GM12891 (cell line): ENCODE measurements around the gene TLCD5.
A peak's percentile ranks its signal among the peaks of the same experiment; 100 is the strongest.

Experiments used
- DNase-seq: peaks from one replicate; pipeline ENCODE4 v3.0.0; 2011; ENCODE audit warnings: low spot score; ENCODE audit not compliant: insufficient read length
- FAIRE-seq: peaks from 2 replicates; lab custom pipeline; 2011; peaks lifted over from hg19 to GRCh38; lab: Jason Lieb, UNC
- PAX5 ChIP-seq: IDR thresholded peaks from 2 replicates; pipeline ENCODE4 v1.6.1; 2011; ENCODE audit warnings: low read length, moderate library complexity, mild to moderate bottlenecking; ENCODE audit not compliant: insufficient read depth, severe bottlenecking
- POLR2A ChIP-seq: IDR thresholded peaks from 2 replicates; pipeline ENCODE4 v1.6.1; 2011; ENCODE audit warnings: low read depth, low read length, control low read depth
- POLR2AphosphoS5 ChIP-seq: IDR thresholded peaks from 2 replicates; pipeline ENCODE4 v1.6.1; 2011; ENCODE audit warnings: low read depth, low read length, control low read depth
- POU2F2 ChIP-seq: IDR thresholded peaks from 2 replicates; pipeline ENCODE4 v1.6.1; 2011; ENCODE audit warnings: low read depth, mild to moderate bottlenecking, control low read depth, low read length, moderate library complexity
- SPI1 ChIP-seq: IDR thresholded peaks from 2 replicates; pipeline ENCODE4 v1.6.1; 2011; ENCODE audit warnings: low read depth, low read length, control low read depth
- TAF1 ChIP-seq: IDR thresholded peaks from 2 replicates; pipeline ENCODE4 v1.6.1; 2011; ENCODE audit warnings: low read depth, low read length, control low read depth

TLCD5 gene

DNA sequence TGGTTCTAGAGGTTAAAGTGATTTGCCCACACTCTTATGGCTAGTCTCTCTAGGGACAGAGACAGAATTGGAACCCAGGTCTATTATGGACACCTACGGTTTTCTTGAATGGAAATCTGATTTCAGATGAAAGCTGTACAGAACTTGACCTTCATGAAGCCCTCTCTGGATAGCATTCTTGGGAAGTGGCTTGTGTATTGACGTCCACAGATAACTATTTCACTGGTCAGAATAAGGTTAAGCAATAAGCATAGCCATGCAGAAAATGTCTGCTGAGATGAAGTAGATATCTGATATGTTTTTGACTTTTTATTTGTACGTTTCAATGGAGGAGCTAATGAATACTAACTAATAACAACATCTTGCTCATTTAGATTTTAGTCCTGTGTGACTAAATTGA lies 1.1 kb downstream of the TLCD5 start:
- FAIRE-seq: no peak
- DNase-seq: no peak
- TF ChIP-seq POU2F2: no peak
- TF ChIP-seq POLR2A: no peak
- TF ChIP-seq POLR2AphosphoS5: no peak
- TF ChIP-seq PAX5: no peak
- TF ChIP-seq SPI1: no peak
- TF ChIP-seq TAF1: no peak

DNA sequence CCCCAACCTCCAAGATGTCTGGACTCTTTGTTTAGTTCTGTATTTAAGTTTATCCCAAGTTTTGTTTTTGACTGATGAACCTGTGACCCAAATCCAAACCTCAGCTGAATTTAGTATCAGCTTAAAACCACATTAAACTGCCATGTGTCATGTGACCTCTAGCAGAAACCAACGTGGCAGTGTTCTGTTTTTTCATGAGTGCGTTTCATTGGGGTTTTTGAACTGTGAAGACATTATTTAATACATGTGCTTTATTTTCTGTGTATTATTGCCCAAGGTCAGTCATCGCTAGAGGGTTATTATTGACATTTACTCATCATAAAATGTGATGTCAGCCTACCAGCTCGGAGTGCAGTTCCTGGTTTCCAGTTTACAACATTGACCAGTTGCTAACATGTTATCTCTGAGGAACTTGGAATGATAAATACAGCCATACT lies 1.8 kb downstream of the TLCD5 start:
- FAIRE-seq (no peak), DNase-seq (no peak)
- no peak for TF ChIP-seq TAF1
- TF ChIP-seq POU2F2: no peak
- no peak for TF ChIP-seq POLR2AphosphoS5
- no peak for TF ChIP-seq SPI1
- TF ChIP-seq PAX5: no peak
- no peak for TF ChIP-seq POLR2A

DNA sequence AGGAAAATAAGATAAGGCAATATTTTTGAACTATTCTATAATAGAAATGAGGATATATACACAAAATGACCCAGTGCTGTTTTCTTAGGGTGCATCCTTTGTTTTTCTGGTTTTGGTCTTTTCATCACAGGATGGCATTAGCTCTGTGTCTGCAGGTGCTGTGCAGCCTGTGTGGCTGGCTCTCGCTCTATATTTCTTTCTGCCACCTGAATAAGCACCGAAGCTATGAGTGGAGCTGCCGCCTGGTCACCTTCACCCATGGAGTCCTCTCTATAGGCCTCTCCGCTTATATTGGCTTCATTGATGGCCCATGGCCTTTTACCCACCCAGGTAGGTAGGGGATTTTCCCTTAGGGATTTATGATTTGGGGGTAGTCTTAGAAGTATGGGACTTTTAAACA lies 2.2 kb downstream of the TLCD5 start:
- TF ChIP-seq TAF1: no peak
- TF ChIP-seq POLR2AphosphoS5: no peak
- no peak for TF ChIP-seq POLR2A
- TF ChIP-seq POU2F2: no peak
- no peak for TF ChIP-seq SPI1
- FAIRE-seq: no peak
- no peak for DNase-seq

DNA sequence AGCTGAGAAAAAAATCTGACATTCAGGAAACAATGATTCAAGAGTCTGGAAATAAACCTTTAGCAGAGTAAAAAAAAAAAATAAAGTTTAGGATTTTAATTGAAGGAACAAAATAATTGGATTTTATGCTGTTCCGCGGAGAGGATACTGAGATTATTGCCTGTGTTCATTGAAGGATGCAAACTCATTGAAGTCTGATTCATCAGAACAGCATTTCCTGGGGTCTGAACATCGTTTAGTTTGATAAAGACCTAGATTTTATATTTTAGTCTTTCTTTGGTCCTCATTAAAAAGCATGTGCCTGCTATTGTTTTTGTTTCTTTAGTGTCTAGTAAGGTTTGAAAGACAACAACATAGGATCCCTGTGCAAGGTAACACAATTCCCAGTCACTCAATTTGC lies 4.5 kb downstream of the TLCD5 start:
- FAIRE-seq (no peak), DNase-seq (no peak)
- no peak for TF ChIP-seq POLR2A
- TF ChIP-seq SPI1: no peak
- no peak for TF ChIP-seq POU2F2
- no peak for TF ChIP-seq TAF1
- no peak for TF ChIP-seq POLR2AphosphoS5
- no peak for TF ChIP-seq PAX5

DNA sequence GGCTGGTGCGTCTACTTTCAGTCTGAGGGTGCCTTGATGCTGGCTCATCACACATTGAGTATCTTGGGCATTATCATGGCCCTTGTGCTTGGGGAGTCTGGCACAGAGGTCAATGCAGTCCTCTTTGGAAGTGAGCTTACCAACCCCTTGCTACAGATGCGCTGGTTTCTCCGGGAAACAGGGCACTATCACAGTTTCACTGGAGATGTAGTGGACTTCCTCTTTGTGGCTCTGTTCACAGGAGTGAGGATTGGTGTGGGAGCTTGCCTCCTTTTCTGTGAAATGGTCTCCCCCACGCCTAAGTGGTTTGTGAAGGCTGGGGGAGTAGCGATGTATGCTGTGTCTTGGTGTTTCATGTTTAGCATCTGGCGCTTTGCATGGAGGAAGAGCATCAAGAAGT lies 4.9 kb downstream of the TLCD5 start:
- DNase-seq: no peak
- no peak for FAIRE-seq
- TF ChIP-seq POU2F2 (no peak), SPI1 (0 out of 2 replicates have a peak, but pooled peaks have one; percentile 15)

DNA sequence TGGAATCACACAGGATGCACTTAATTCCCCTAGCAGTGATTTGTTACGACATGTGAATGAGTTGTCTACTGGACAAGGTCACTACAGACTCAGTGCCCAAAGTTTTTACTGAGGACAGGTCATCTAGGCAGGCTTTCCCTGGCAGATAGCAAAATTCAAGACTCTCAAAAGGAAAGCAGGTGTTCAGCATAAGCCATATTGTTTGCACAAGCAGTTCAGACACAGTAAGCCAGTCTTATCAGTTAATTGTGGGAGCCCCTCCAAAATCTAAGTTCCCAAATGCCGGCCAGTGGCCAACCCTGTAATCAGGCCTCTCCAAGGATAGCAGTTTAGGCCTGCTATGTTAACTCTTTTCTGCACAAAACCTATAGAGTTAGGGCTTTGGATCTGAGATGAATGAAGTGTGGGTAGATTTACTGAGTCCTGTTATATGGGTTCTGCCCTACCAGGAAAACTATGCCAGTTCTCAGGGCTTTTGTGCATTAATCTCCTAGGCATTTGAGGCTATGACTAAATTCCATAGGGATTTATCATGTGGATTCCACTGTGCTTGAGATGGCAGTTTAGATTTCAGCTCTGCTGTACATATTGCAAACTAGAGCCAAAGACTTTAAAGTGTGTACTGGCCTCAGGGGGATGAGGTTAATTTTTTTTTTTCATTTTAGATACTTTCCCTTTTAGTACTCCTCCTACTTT lies 6.3 kb downstream of the TLCD5 start:
- FAIRE-seq (no peak), DNase-seq (no peak)
- no peak for TF ChIP-seq POLR2A
- no peak for TF ChIP-seq SPI1

DNA sequence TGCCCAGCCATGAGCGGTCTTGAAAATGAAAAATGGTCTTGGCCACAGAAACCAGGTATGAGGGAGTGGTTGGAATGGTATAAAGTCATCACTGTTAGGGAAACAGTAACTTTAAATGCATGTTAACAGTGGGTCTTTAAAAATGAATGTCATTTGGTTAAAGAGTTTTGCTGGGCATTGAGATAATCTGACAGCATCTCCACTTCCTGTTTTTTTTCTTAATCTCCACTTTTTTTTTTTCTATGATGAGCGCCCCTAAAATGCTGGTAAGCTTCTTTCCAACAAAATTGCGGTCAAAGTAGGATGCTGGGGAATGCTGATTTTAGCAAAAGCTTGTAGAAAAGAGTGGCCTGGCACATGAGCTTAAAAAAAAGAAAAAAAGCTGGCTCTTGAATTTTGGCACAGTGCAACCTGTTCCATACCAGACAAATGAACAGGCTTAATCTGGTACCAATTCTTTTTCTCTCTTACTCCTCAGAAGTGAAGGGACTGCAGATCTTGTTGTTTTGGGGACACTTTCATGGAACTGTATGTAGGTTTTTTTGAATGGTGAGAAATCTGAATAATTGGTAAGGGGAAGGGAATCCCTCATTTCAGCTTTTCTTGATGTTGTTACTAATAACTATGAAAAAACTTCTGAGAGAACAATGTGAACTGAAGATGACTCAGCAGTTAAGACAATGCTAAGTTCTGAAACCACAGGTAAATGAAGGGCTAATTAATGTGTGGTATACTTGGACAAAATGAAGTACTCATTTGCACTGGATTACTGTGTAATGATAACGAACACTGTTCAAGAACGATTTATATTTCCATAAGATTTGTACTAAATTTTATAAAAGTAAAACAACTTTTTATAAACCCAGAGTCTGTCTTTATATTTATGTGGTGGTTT lies 8.0 kb downstream of the TLCD5 start:
- peak; percentile 74 for TF ChIP-seq SPI1
- TF ChIP-seq POLR2AphosphoS5: no peak
- DNase-seq (no peak), FAIRE-seq (no peak)

DNA sequence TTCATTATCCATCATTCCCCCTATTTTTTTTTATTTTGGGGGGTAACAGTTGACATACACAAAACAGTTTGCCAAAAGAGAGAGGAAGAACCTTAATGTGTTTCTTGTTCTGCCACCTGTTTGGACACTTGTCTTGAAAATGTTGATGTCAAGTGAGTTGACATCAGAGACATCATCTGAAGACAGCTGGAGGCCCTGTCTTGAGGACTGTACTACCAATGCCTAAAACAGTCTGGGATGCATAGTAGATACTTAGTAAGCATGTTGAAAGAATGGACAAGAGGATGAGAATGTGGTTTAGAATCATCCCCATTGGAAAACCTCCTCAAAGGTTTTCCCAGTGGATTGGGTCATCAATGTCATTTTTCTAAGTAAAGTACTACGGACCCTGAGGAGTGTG lies 8.7 kb downstream of the TLCD5 start:
- TF ChIP-seq TAF1: no peak
- no peak for TF ChIP-seq POLR2A
- TF ChIP-seq POU2F2: no peak
- TF ChIP-seq POLR2AphosphoS5: no peak
- TF ChIP-seq PAX5: no peak
- TF ChIP-seq SPI1: no peak
- FAIRE-seq: no peak

DNA sequence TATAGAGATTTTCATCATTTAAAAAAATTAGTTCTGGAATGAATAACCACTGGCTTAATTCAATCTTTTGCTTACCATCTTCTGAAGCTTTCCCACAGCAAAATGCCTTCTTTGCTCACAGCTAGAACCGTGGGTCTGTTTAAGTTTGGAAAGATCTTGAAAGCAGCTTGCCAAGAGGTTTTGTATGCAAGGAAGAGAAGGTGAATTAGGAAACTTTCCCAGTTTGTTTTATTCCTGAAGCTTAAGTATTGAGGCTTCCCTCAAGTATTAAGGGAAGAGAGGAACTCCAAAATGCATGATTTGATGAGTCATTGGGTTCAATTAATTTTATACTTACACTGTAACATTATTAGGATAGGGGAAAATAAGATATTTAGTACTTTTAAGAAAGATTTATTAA lies 9.2 kb downstream of the TLCD5 start:
- no peak for DNase-seq
- FAIRE-seq: no peak
- TF ChIP-seq POLR2A (no peak), POU2F2 (no peak), TAF1 (no peak), POLR2AphosphoS5 (no peak), PAX5 (no peak), SPI1 (no peak)

More for the DNA sequence above, 8.7 kb downstream of the TLCD5 start:
- no peak for DNase-seq
